CD14-positive monocyte (primary cell): Measurements from ENCODE around the gene GHRH. TPM values are rescaled to one million over a fixed set of nuclear protein-coding genes. Genes with fewer than 3 reads are reported as not detected.

ENCODE experiments used
- DNase-seq, 3 donors: peaks; one replicate each; pipeline ENCODE4 v3.0.0-alpha.2; 2011 to 2022
- H2AFZ ChIP-seq: 2 replicates; pipeline ENCODE4 v1.6.0; 2012; ENCODE audit warnings: mild to moderate bottlenecking, low read depth, low read length, inconsistent platforms; ENCODE audit not compliant: insufficient read depth, poor library complexity, severe bottlenecking
- H3K27ac ChIP-seq, 2 donors: 1 replicate in 1 of 2; 2 replicates in 1 of 2; pipeline ENCODE4 v1.5.1; 2012 to 2013; ENCODE audit warnings: low read length in 2 of 2, control low read depth in 1 of 2, inconsistent platforms in 1 of 2, low read depth in 1 of 2, mild to moderate bottlenecking in 1 of 2
- H3K27me3 ChIP-seq, 2 donors: one replicate each; pipeline versions ENCODE4 v1.6.0 to v1.6.1; 2011 to 2013; ENCODE audit warnings: low read length in 2 of 2; ENCODE audit not compliant: control insufficient read depth in 2 of 2, insufficient read depth in 2 of 2
- H3K36me3 ChIP-seq, 2 donors: replicated peaks in 1 of 2; 1 replicate in 1 of 2; 2 replicates in 1 of 2; pipeline versions ENCODE4 v1.5.1 to v1.6.1; 2012 to 2013; ENCODE audit warnings: low read length in 2 of 2, control low read depth in 1 of 2, inconsistent platforms in 1 of 2, mild to moderate bottlenecking in 1 of 2; ENCODE audit not compliant: insufficient read depth in 2 of 2, control insufficient read depth in 1 of 2
- H3K4me1 ChIP-seq, 2 donors: 1 replicate in 1 of 2; 2 replicates in 1 of 2; pipeline versions ENCODE4 v1.5.1 to v1.6.1; 2012 to 2013; ENCODE audit warnings: low read length in 2 of 2, control low read depth in 1 of 2, inconsistent platforms in 1 of 2, mild to moderate bottlenecking in 1 of 2, moderate library complexity in 1 of 2; ENCODE audit not compliant: insufficient read depth in 2 of 2, control insufficient read depth in 1 of 2
- H3K4me2 ChIP-seq: replicated peaks from 2 replicates; pipeline ENCODE3; 2012; ENCODE audit warnings: low read length, moderate library complexity, mild to moderate bottlenecking; ENCODE audit not compliant: poor library complexity, severe bottlenecking; ENCODE audit errors: extremely low read depth
- H3K4me3 ChIP-seq, 3 experiments: fragments of 200-600 bp in 1 of 3; sonication (generic) in 1 of 3; replicated peaks in 1 of 3; 1 replicate in 2 of 3; 2 replicates in 1 of 3; pipeline ENCODE4 v1.5.1; 2011 to 2013; ENCODE audit warnings: low read length in 3 of 3, mild to moderate bottlenecking in 3 of 3, control low read depth in 2 of 3, low read depth in 2 of 3, inconsistent platforms in 1 of 3, moderate library complexity in 1 of 3
- H3K79me2 ChIP-seq: 2 replicates; pipeline ENCODE4 v1.6.0; 2012; ENCODE audit warnings: mild to moderate bottlenecking, control low read depth, inconsistent platforms, low read length, moderate library complexity; ENCODE audit not compliant: insufficient read depth
- H3K9ac ChIP-seq: 2 replicates; pipeline ENCODE4 v1.6.0; 2017; ENCODE audit warnings: low read length, mild to moderate bottlenecking; ENCODE audit not compliant: insufficient read depth, poor library complexity, severe bottlenecking
- H3K9me3 ChIP-seq, 2 donors: replicated peaks in 1 of 2; 1 replicate in 1 of 2; 2 replicates in 1 of 2; pipeline versions ENCODE4 v1.5.1 to v1.6.1; 2012 to 2013; ENCODE audit warnings: low read length in 2 of 2, control low read depth in 1 of 2; ENCODE audit not compliant: control insufficient read depth in 1 of 2, insufficient read depth in 1 of 2
- H4K20me1 ChIP-seq: 2 replicates; pipeline ENCODE4 v1.6.0; 2012; ENCODE audit warnings: mild to moderate bottlenecking, low read length, control low read depth, moderate library complexity; ENCODE audit not compliant: insufficient read depth
- H3K27ac Mint-ChIP-seq, 7 donors: one replicate each; pipeline ENCODE4 v1.8.0; 2020; ENCODE audit warnings: mild to moderate bottlenecking in 7 of 7, mixed read lengths in 7 of 7, moderate library complexity in 6 of 7, inconsistent platforms in 2 of 7
- H3K27me3 Mint-ChIP-seq, 3 donors: one replicate each; pipeline ENCODE4 v1.8.0; 2021 to 2022; ENCODE audit warnings: low read depth in 3 of 3, mild to moderate bottlenecking in 3 of 3, mixed read lengths in 3 of 3, moderate library complexity in 3 of 3, inconsistent platforms in 1 of 3
- H3K36me3 Mint-ChIP-seq, 2 donors: one replicate each; pipeline ENCODE4 v1.8.0; 2020; ENCODE audit warnings: mixed read lengths in 2 of 2, inconsistent platforms in 1 of 2, mild to moderate bottlenecking in 1 of 2
- H3K4me1 Mint-ChIP-seq: one replicate; pipeline ENCODE4 v1.8.0; 2020; ENCODE audit warnings: mild to moderate bottlenecking, mixed read lengths
- H3K4me3 Mint-ChIP-seq, 2 donors: one replicate each; pipeline ENCODE4 v1.8.0; 2020; ENCODE audit warnings: mild to moderate bottlenecking in 2 of 2, mixed read lengths in 2 of 2, moderate library complexity in 1 of 2
- H3K9me3 Mint-ChIP-seq, 7 donors: one replicate each; pipeline ENCODE4 v1.8.0; 2020 to 2022; ENCODE audit warnings: mixed read lengths in 7 of 7, mild to moderate bottlenecking in 6 of 7, moderate library complexity in 6 of 7, inconsistent platforms in 2 of 7
- WGBS: methylation state at CpG from one replicate; pipeline ENCODE4 v1.1.5; 2013; ENCODE audit warnings: missing lambda C conversion rate; ENCODE audit not compliant: insufficient coverage; 5-methylcytosine and 5-hydroxymethylcytosine counted together
- intact Hi-C, 2 donors: fragments of 100-400 bp; cut with micrococcal nuclease; formaldehyde crosslinking; loops; one replicate each; pipeline versions ENCODE4 v1.15.0 to v1.15.1; 2023
- polyA plus RNA-seq, 3 donors: library from polyadenylated mRNA; depleted of rRNA in 1 of 3; unstranded in 2 of 3; stranded (reverse) in 1 of 3; fragments of 300-500 nt in 2 of 3; fragments of >200 nt in 1 of 3; fragmentation: Illumina TruSeq in 2 of 3; gene quantifications; 1 replicate in 2 of 3; 2 replicates in 1 of 3; pipeline ENCODE4 v1.2.3, GENCODE V29; 2012 to 2021
- TF ChIP-seq, protein P1 (sequence below): fragments of 200-600 bp; IDR thresholded peaks from one replicate; pipeline ENCODE4 v1.8.0; 2022; ENCODE audit warnings: antibody characterized with exemption, mild to moderate bottlenecking

Gene GHRH
- polyA plus RNA-seq, 3 donors = not detected

DNA sequence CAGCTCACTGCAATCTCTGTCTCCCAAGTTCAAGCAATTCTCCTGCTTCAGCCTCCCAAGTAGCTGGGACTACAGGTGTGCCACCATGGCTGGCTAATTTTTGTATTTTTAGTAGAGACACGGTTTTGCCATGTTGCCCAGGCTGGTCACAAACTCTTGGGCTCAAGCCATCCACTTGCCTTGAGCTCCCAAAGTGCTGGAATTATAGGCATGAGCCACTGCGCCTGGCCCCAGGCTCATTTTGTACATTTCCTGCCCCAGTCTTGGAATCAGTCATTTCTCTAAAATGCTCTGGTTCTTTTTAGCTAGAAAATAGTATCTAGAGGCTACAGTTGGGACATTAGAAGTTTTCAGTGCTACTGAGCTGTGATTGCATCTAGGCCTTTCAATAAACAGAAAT lies 41.4 kb upstream of the GHRH start:
- H3K27me3 ChIP-seq = no peaks in the 10 kb centered on the region
- H3K9me3 ChIP-seq = no peaks in the 10 kb centered on the region
- Mint-ChIP-seq H3K9me3 (no peaks in the 10 kb centered on the region), H3K27ac (peak overlapping the region in 3 of 7 donors; percentile 2 to 65 (median 46)), H3K4me1 (peaks cover 7% of the 10 kb centered on the region), H3K36me3 (peaks cover 75 to 82% of the 10 kb centered on the region in 2 donors), H3K27me3 (no peaks in the 10 kb centered on the region), H3K4me3 (no peak overlapping the region)
- H3K4me2 ChIP-seq = no peak overlapping the region
- TF ChIP-seq, protein P1, sequence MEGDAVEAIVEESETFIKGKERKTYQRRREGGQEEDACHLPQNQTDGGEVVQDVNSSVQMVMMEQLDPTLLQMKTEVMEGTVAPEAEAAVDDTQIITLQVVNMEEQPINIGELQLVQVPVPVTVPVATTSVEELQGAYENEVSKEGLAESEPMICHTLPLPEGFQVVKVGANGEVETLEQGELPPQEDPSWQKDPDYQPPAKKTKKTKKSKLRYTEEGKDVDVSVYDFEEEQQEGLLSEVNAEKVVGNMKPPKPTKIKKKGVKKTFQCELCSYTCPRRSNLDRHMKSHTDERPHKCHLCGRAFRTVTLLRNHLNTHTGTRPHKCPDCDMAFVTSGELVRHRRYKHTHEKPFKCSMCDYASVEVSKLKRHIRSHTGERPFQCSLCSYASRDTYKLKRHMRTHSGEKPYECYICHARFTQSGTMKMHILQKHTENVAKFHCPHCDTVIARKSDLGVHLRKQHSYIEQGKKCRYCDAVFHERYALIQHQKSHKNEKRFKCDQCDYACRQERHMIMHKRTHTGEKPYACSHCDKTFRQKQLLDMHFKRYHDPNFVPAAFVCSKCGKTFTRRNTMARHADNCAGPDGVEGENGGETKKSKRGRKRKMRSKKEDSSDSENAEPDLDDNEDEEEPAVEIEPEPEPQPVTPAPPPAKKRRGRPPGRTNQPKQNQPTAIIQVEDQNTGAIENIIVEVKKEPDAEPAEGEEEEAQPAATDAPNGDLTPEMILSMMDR = no peak
- intact Hi-C loops = no loop called here
- H3K36me3 ChIP-seq = peaks cover 59 to 86% of the 10 kb centered on the region in 2 donors
- DNase-seq = no peak
- H4K20me1 ChIP-seq = peaks cover 9% of the 10 kb centered on the region
- H3K4me3 ChIP-seq = no peak overlapping the region
- peaks cover 74% of the 10 kb centered on the region for H3K79me2 ChIP-seq
- no peak overlapping the region for H3K9ac ChIP-seq
- 94% methylated on average over 2 of the region's 2 CpGs for WGBS
- H3K4me1 ChIP-seq = peaks cover 7 to 9% of the 10 kb centered on the region in 2 donors
- H3K27ac ChIP-seq = peak overlapping the region in 1 of 2 donors; percentile 42
- H2AFZ ChIP-seq = no peak overlapping the region

DNA sequence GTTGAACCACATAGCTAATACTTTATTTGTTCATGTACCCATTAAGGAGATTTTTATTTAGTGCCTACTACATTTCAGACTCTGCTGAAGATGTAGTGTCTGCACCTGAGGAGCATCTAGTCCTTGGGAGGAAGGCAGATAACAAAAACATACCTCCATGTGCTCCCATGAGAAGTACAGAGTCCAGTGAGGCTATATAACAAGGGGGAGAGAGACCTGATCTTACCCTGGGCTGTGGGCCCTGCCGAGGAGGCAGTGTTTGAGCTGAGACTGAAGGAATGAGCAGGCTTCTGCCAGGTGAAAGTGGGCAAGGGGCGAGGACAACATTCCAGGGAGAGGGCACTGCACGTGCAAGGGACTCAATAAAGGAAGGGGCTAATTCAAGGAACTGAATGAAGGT lies 39.9 kb upstream of the GHRH start:
- no peak overlapping the region for H3K4me3 ChIP-seq
- no peak overlapping the region for H3K9ac ChIP-seq
- no peak overlapping the region for H3K4me3 Mint-ChIP-seq
- DNase-seq = no peak
- H3K27ac Mint-ChIP-seq = peak overlapping the region in 4 of 7 donors; percentile 13 to 78 (median 48)
- no peaks in the 10 kb centered on the region for H3K9me3 ChIP-seq
- H3K36me3 Mint-ChIP-seq = peaks cover 69 to 75% of the 10 kb centered on the region in 2 donors
- WGBS = 100% methylated on average over 3 of the region's 3 CpGs
- H2AFZ ChIP-seq = no peak overlapping the region
- intact Hi-C loops = no loop called here
- peaks cover 16 to 22% of the 10 kb centered on the region in 2 donors for H3K4me1 ChIP-seq
- peak overlapping the region in 1 of 2 donors; percentile 51 for H3K27ac ChIP-seq
- no peaks in the 10 kb centered on the region for H3K27me3 Mint-ChIP-seq
- no peak overlapping the region for H3K4me2 ChIP-seq
- H3K9me3 Mint-ChIP-seq = no peaks in the 10 kb centered on the region
- peaks cover 52 to 72% of the 10 kb centered on the region in 2 donors for H3K36me3 ChIP-seq
- H4K20me1 ChIP-seq = peaks cover 9% of the 10 kb centered on the region
- TF ChIP-seq, protein P1 = no peak
- H3K27me3 ChIP-seq = no peaks in the 10 kb centered on the region
- H3K4me1 Mint-ChIP-seq = peaks cover 16% of the 10 kb centered on the region
- H3K79me2 ChIP-seq = peaks cover 76% of the 10 kb centered on the region
